HG02571 (cell line): ENCODE measurements around the gene SAXO1.

ENCODE experiments used
- ATAC-seq: cut with Tn5 transposase; IDR thresholded peaks from one replicate; pipeline ENCODE4 v1.9.1; 2021; ENCODE audit warnings: mild to moderate bottlenecking, moderate library complexity; ENCODE audit not compliant: unreplicated experiment

The SAXO1 gene

DNA sequence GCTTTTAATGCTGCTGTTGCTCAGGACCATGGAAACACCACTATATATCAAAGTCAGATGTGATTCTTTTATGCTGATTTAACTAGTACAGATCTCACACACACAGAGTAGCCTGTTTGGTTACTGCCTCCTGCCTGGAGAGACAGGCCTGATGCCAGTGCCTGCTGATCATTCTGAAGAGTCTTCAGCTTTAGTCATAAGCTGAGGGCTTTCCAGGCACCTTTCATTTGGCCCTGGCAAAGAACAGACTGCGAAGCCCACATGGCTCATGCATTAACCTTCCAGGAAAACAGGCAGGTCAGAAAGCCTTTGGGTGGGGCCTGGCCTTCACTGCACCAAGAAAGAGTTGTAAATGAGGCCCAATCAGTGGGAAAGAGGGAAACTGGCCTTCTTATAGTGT, 144.7 kb downstream of the SAXO1 start:
- ATAC-seq, result no peak

DNA sequence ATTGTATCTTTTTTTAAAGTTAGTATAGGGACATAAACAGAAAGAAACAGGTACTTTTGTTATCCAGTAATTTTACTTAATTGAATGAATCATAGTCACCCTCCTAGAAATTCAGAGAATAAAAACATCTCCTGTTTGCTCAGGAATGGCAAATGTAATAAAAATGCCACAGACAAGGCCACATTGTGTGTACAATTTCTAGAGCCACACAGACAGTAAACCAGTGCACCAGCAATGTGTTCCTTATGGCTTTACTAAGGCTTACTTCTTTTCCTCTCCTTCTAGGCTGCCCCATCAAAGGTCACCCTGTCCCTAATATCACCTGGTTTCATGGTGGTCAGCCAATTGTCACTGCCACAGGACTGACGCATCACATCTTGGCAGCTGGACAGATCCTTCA, 145.5 kb downstream of the SAXO1 start:
- ATAC-seq, result no peak

DNA sequence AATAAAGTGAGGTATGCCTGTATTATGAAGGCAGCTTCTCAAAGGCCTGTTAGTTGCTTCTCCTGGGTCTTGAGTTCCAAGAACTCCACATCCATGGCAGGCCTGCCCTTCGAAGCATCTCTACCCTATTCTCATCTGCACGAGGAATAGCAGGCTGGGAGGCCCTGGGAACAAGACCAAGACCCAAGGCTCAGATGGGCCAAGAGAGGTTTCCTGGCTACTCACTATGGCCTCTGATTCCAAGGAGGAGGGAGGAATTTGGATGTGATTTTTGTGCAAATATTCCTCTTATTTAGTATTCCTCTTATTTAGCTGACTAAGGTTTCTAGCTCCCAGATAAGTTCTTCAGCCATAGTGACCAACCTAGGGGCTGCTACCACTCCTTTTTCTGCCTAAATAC, 151.3 kb downstream of the SAXO1 start:
- ATAC-seq, result no peak

DNA sequence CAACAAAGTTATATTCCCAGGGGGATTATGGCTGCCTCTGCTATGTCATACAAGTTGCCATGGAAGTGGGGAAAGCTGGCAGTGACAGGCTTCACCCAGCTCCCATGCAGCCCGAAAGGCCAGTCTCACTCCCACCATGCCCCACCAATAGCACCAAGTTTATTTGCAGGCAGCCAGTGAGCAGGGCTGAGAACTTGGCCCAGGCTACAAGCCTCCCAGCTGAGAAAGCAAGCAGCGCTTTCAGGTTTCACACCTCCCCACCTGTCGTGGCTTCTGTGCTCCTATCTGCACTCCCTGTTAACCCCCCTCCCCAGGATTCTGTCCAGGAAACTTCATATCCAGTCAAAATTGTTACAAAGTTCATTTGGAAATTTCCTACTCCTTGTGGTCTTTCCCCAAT, 155.0 kb downstream of the SAXO1 start:
- ATAC-seq, result no peak
